ENCODE measurements around the gene DCDC2C.

DCDC2C gene

GRCh38 chr2:3747826-3748225 lies 44.5 kb downstream of the DCDC2C start:
- DNase-seq: no peak

- no peak for DNase-seq
These were observed 45.8 kb downstream of the DCDC2C start for GRCh38 chr2:3749201-3749600.

- no peak for DNase-seq
These were observed 47.9 kb downstream of the DCDC2C start for GRCh38 chr2:3751251-3751650.

DNA sequence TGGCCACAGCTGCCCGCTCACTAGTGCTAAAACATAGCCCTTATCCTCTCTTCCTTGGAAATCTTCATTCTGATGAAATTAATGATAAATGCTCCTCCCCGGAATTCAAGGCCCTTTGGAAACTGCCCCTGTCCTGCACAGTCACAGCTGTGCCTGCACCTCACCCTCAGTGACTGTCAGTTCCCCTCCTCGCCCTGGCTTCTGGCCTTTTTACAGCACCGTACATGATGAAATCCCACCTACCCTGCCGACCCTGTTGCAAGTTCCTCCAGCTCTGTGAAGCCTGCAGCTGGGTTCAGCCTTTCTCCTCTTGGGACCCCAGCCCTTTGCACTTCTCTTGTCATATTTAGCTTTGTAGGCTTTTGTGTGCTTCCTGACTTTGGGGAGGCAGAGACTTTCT lies 48.4 kb downstream of the DCDC2C start:
- DNase-seq: no peak

GRCh38 chr2:3752376-3752775 lies 49.0 kb downstream of the DCDC2C start:
- DNase-seq: no peak

DNA sequence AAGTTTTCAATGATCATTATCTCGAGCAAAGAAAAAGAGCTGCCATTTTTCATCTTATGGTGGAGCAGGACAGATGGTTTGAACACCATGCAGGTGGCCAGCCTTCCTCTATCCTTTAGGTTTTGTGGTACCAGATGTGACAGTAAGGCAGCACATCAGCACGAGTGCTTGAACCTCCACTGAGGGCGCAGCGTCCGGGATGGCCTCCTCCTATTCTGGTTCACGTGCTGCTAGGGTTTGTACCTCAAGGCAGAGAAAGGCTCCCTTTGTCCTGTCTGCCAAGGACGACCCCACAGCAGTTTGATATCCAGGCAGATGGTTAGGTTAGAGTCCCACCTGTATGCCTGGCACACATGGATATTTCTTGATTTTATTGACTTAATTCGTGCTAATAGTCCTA lies 50.2 kb downstream of the DCDC2C start:
- DNase-seq: no peak

DNA sequence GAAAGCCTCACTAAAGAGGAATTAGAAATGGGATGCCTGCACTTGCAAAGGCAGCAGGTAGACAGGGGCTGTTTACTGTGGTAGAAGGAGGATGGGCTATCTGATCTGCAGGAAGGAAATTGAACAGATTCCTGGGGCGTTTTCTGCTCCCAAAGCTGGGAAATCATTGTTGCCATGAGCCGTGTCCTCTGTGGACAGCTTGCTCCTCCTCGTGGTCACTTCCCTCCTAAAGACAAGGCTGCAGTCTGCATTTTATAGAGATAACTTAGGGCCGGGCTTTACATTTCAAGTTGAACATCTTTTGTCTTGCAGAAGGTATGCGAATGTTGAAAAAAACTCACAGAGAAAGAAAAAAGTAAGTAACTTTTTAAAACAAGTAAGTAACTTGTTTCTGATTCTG lies 50.9 kb downstream of the DCDC2C start:
- DNase-seq: no peak

DNA sequence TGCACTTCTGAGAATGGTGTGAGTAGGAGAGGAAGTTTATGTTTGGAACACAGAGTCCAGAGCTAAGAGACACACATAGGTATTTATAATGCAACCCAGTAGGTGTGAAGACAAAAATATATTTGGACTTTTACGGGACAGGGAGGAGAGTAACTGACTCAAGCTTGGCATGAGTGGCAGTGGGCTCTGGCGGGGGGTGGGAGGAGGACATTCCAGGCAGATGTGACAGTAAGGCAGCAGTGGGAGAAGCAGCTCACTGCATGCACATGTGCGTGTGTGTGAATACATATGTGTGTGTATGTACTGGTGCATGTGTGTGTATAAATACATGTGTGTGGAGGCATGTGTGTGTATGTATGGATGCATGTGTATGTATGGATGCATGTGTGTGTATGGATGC lies 51.4 kb downstream of the DCDC2C start:
- no peak for DNase-seq

DNA sequence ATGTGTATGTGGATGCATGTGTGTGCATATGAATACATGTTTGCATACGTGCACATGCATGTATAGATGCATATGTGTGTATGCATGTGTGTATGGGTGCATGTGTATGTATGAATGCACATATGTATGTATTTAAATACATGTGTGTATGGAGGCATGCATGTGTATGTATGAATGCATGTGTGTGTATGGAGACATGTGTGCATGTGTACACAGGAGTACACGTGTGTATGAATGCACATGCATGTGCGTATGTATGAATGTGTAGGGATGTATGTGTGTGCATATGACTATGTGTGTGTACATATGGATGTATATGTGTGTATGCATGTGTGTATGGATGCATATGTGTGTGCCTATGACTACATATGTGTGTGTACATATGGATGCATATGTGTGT lies 51.9 kb downstream of the DCDC2C start:
- DNase-seq: no peak

DNA sequence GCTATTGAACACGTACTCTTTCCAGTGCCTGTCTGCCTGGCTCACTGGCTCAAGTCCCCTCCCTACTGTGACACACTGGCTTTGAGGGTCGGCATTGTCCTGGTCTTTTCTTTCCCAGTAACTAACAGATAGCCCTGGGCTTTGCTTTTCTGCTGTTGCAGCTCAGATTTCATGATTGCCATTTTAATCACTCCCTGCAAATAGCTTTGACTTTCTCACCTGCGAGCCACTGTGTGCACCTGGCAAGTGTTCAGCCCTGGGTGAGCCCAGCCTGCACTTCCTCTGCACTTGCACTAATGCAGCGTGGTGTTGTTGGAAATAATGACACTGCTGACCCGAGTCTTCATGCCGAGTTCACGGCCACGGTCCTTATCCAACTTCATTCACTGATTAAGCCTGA lies 52.9 kb downstream of the DCDC2C start:
- no peak for DNase-seq

- DNase-seq: no peak
These were observed 55.5 kb downstream of the DCDC2C start for GRCh38 chr2:3758906-3759305.

GRCh38 chr2:3759331-3759730 lies 56.0 kb downstream of the DCDC2C start:
- DNase-seq: no peak

DNA sequence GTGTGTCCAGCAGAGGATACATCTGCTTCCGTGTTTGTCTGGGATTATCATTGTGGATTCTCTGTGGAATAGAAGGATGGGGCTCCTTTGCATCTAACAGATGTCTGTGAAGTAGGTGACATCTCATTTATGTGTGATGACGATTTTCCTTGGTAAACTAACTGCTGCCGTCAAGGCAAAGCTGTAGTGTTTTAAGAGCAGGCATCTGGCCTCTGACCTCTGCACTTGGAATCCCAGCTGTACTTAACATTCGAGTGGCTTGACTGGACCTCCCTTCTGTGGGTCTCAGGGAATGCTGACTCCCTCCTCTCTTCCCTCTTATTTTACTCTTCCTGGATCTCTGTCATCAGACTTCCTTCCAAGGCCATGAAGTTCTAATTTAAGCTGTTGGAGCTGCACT lies 56.4 kb downstream of the DCDC2C start:
- no peak for DNase-seq

GRCh38 chr2:3761272-3761671 lies 57.9 kb downstream of the DCDC2C start:
- no peak for DNase-seq

GRCh38 chr2:3762771-3763447 lies 59.5 kb downstream of the DCDC2C start:
- no peak for DNase-seq

DNA sequence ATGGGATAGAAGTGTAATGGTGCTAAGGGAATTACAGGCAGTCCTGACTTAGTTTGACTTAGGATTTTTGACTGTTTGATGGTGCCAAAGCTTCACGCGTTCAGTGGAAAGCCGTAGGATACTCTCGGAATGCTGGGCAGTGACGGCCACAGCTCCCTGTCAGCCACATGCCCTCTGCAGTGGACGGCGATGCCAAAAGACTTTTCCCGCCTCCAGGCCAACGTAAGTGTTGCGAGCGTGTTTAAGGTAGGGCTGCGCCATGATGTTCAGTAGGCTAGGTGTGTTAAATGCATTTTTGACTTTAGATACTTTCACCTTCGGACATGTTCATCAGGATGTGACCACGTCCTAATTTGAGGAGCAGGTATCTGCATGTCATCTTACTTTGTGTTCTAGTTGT lies 63.4 kb downstream of the DCDC2C start:
- DNase-seq: no peak

DNA sequence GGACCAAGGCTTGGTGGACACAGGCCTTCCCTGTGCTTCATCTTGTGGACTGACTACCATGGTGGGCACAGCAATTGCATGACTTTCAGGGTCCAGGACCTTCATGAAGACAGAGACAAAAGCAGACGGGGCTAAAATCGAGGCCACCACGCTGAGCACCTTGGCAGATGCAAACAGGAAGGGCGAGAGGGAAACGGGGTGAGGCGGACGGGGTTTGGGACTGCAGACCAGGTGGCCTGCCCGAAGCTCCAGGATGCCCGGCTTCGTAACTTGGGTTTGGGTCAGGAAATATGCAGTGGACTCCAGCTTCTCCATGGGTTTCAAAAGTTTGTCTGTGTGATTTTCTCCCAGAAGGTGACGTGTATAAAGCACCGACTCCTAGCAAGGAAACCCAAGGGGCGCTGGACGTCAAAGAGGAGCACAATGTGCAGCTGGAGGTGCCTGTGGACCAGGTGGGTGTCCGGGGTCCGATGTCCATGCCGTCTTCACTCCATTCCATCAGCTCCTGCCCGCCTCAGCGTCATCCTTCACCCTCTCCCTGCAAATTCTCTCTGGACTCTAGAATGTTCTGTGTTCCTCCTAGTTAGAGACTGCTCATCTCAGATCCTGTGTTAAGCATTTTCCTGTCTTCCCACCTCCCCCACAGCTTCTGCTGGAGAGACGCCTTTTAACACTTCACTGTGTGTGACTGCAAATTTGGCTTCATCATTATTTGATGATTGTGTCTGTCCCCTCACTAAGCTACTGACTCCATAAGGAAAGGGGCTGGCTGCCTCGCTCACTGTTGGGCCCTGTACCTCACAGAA lies 65.8 kb downstream of the DCDC2C start:
- DNase-seq: no peak

DNA sequence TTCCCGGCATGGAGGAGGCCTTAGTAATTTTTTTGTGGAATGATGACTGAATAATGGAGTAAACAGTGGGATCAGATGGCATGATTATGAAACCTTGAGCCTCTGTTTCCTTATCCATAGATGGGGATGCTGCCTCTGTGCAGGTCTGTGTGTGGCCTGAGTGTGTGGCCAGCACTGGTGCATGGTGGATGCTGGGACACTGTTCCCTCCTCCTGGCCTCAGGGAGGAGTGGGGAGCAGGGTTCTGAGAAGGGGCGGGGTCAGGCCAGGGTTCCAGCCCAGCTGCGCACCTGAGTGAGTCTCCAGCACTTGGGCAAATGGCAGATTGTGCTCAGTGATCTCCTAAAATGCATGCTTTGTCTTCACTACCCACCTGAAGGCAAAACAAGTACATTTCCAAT lies 66.4 kb downstream of the DCDC2C start:
- no peak for DNase-seq

DNA sequence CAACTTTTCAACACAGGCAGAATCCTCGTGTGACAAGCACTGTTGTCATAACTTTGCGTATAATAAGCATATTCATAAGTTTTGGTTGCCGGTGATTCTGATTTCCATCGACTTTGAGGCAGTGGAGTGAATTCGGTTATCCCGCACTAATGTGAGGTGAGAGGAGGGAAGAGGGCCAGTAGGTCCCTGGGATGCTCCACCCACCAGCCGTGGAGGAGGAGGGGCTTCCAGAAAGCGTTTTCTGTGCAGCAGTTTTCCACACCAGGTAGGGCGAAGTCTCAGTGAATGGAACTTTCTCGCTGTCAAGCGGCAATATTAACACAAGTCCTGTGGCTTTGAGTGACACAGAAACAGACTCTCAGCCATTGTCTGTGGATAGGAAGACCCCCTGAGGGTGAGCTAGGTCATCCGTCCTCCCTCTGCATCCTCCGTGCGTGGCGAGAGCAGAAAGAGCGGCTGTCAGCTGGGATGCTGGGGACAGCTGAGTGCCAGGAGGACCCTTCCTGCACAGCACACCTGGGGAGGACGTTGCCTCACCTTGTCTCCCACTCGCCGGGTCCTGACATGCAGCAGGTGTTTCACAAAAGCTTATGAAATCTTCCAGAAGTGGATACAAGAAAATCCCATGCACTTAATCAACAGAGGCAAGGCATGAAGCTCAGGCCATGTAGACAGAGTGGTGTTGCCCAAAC lies 67.5 kb downstream of the DCDC2C start:
- no peak for DNase-seq

- no peak for DNase-seq
These were observed 68.2 kb downstream of the DCDC2C start for GRCh38 chr2:3771576-3771975.

DNA sequence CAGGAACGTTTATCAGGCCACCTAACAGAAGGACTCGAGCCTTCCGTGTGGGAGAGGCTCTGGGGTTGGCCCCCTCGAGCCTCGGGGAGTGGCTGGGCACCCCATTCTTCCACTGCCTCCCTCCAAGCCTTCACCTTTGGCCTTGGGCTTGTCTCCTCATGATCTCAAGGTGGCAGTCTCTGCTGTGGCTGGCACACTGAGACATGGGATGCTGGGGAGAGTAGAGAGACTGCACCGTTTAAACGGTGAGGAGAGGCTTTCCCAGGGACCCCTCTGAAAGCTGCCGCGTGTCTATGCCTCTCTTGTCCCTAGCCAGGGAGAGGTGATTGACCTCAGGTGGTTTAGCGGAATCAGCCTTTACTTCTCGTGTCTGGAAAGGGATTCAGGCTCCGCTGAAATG lies 71.0 kb downstream of the DCDC2C start:
- no peak for DNase-seq

GRCh38 chr2:3776311-3776710 lies 72.9 kb downstream of the DCDC2C start:
- no peak for DNase-seq

GRCh38 chr2:3777966-3778365 lies 74.6 kb downstream of the DCDC2C start:
- DNase-seq: no peak

DNA sequence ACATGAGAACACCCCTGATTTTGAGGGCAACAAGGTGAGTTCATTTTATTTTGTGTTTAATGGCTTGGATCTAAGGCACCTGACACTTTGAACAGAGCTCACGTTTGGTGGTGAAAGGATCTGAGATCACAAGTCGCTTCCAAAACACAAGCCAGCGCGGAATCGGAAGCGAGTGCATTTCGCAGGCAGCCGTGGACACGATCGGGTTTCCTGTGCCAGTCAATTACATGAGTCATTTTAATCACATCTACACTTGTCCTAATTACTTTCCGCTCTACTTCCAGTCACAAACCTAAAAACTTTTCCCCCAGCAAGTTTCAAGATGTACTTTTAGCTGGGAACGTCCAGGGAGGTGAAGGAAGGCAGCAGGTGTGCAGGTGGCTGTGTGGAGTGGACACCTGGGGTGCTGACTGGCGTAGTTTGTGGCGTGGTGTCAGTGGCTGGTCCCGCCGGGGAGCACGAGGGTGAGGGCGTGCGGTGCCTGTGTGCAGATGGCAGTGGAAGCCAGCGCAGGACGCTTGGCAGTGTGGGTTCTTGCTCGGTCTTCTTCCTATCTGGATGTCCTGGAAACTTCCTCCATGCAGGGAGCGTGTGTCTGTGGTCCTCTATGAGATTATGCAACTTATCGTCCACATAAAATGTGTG lies 75.6 kb downstream of the DCDC2C start:
- DNase-seq: no peak

Data from stimulated activated naive CD4-positive, alpha-beta T cell (primary cell).